Urinary bladder (tissue), 4 donors: Measurements from ENCODE around the gene ZNF70. TPM values are rescaled to one million over a fixed set of nuclear protein-coding genes. Genes with fewer than 3 reads are reported as not detected.

Experiments used
- DNase-seq: peaks from one replicate; pipeline ENCODE4 v3.0.0-alpha.2; 2015; ENCODE audit errors: extremely low spot score
- H3K27ac ChIP-seq: one replicate; pipeline ENCODE4 v1.5.1; 2013; ENCODE audit warnings: low read depth, mild to moderate bottlenecking, moderate library complexity
- H3K36me3 ChIP-seq: one replicate; pipeline ENCODE4 v1.6.1; 2013; ENCODE audit warnings: mild to moderate bottlenecking, moderate library complexity; ENCODE audit not compliant: insufficient read depth
- H3K4me1 ChIP-seq: one replicate; pipeline ENCODE4 v1.6.1; 2013; ENCODE audit warnings: mild to moderate bottlenecking, moderate library complexity; ENCODE audit not compliant: insufficient read depth
- H3K4me3 ChIP-seq: one replicate; pipeline ENCODE4 v1.5.1; 2013; ENCODE audit warnings: low read depth, low read length
- WGBS: extraction: QIAGEN DNeasy Blood & Tissue Kit; methylation state at CpG from one replicate; pipeline ENCODE4 v1.1.7; 2013; 5-methylcytosine and 5-hydroxymethylcytosine counted together
- polyA plus RNA-seq: library from polyadenylated mRNA; stranded (reverse); fragments of 200-250 nt; gene quantifications from one replicate; pipeline ENCODE4 v1.2.3, GENCODE V29; 2013
- total RNA-seq: library from RNA; depleted of rRNA; stranded (reverse); fragments of >200 nt; gene quantifications from one replicate; pipeline ENCODE4 v1.2.3, GENCODE V29; 2014
- donor health status: healthy with polysubstance abuse.
- donor health status: healthy.

The ZNF70 gene
- total and polyA plus RNA-seq, 2 donors: 1.6 to 9.9 TPM

DNA sequence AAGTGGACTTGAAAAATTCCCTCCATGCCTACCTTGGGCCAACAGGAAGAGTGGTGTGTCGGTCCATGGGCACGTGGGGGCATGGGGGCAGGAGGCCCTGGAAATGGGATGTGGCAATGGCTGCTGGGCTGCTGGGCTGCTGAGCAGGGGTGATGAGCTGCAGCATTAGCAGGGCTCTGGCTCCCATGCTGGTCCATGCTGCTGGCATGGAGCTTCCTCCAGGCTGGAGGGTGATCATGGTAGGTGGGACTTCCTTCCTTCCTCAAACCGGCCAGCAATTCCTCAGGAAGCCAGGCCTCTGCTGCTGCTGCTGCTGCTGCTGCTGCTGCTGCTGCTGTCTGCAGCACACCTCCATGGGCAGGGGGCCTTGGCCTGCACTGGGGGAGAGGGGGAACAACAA is 55.8 kb downstream of the ZNF70 start:
- H3K4me1 ChIP-seq: no peaks in the 10 kb centered on the region
- H3K4me3 ChIP-seq: no peak overlapping the region
- no peak overlapping the region for H3K27ac ChIP-seq
- 78% methylated on average over 3 of the region's 3 CpGs for WGBS
- DNase-seq: no peak
- H3K36me3 ChIP-seq: no peaks in the 10 kb centered on the region

DNA sequence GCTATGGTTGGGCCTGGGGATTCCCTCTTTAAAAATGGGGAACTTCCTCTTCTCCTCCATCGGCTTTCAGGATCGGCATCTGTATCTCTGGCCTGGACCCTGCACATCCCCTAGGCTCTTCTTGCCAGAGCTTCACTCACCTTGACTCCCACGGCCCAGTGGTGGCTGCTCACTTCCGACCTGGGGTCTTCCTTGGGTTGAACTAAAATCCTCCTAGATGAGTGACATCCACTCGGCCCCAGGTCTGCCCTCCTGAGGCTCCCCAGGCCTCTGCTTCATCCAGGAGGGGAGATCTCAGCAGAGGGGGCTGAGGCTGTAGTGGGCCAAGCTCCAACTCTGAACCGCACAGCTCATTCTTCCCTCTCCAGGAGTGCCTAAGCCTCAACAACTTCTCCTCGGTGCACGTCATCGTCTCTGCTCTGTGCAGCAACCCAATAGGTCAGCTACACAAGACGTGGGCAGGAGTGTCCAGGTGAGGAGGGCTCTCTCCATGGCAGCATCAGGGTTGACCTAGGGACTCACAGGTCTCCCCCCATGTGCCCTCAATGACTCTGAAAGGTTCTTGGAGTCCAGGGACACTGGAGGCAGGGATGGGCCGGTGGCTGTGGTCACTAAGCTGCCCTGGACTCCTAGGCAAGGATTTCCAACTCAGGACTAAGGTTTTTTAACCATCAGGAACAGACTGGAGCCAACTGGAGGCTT is 56.8 kb downstream of the ZNF70 start:
- DNase-seq: no peak
- no peaks in the 10 kb centered on the region for H3K4me1 ChIP-seq
- WGBS: 88% methylated on average over 11 of the region's 11 CpGs
- no peak overlapping the region for H3K27ac ChIP-seq
- H3K36me3 ChIP-seq: no peaks in the 10 kb centered on the region
- H3K4me3 ChIP-seq: no peak overlapping the region

DNA sequence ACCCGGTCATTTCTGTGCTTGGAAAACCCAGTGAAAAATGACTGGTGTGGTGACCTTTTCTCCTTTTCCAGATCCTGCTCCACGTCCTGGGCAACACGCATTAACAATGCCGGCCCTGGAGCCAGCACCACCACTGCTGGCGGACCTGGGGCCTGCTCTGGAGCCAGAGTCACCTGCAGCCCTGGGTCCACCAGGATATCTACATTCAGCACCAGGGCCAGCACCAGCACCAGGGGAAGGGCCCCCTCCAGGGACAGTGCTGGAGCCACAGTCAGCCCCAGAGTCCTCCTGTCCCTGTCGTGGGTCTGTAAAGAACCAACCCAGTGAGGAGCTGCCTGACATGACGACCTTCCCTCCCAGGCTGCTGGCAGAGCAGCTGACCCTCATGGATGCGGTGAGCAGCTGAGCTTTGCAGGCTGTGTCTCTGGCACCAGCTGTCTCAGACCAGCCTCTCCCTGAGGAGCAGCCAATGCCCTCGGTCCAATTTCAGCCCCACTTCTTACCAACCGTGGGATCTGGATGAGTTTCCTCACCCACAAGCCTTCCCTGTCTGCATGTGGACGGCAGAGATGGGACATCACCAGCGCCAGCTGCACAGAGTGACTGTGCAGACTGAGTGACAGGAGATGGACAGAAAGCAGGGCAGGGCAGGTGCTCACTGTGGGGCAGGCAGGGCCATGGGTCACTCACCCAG is 58.2 kb downstream of the ZNF70 start:
- H3K27ac ChIP-seq: no peak overlapping the region
- no peaks in the 10 kb centered on the region for H3K4me1 ChIP-seq
- H3K36me3 ChIP-seq: no peaks in the 10 kb centered on the region
- 92% methylated on average over 12 of the region's 12 CpGs for WGBS
- H3K4me3 ChIP-seq: no peak overlapping the region
- no peak for DNase-seq

DNA sequence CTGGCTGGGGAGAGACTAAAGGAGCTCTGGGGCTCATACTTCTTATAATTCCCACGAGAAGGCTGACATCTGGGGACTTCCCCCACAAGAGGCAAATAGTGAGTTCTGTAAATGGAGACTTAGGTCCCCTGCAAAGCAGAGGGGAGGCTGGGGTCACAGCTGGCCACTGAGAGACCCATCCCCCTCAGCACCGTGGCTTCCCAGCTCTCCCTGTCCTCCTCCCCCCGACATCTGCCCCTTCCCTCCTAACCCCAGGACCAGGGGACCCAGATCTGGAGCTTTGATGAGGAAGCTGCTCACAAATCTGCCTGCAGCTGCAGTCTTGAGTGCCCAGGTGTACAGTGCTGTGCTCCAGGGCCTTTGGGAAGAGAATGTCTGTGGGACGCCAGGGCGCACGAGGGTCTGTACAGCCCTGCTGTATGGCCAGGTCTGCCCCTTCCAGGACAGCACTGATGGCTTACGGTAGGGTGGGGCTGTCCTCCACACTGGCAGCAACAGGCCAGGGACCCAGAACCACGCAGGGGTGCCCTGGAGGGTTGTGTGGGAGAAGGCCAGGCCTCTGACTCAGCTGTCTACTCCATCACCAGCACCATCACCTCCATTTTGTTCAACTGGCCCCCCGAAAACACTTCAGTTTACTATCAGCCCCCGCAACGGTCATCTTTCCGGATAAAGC is 59.0 kb downstream of the ZNF70 start:
- no peaks in the 10 kb centered on the region for H3K36me3 ChIP-seq
- no peaks in the 10 kb centered on the region for H3K4me1 ChIP-seq
- H3K27ac ChIP-seq: no peak overlapping the region
- no peak overlapping the region for H3K4me3 ChIP-seq
- WGBS: 91% methylated on average over 12 of the region's 12 CpGs
- no peak for DNase-seq

DNA sequence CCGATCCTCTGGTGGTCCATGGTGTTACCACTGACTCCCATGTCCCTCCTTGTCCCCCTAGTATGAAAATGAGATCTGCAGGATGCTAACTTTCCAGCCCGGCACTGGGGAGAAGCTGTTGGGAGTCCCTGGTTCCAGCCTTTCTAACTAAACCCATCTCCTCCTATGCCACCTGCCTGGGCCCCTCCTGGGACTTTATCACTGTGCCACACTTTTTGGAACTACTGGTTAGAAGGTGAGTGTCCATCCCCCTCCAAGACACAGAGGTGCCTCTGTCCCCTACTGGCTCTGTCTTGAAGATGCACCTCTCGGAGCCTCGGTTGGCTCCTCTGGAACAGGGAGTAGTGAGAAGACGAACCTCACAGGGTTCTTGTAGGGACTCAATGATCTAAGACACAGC is 60.2 kb downstream of the ZNF70 start, which contains the start of gene RGL4:
RGL4 (plus strand) TSS at position 301 of the 400 bp plus-strand sequence. CDS start 1,018 bp downstream, outside the sequence.
- no peak for DNase-seq
- Histone ChIP-seq H3K4me3 (no peak within 1 kb of the TSS), H3K4me1 (no peaks in the 10 kb centered on the region), H3K36me3 (no peaks in the 10 kb centered on the region), H3K27ac (no peak within 1 kb of the TSS)
- 94% methylated on average over 5 of the region's 5 CpGs for WGBS

DNA sequence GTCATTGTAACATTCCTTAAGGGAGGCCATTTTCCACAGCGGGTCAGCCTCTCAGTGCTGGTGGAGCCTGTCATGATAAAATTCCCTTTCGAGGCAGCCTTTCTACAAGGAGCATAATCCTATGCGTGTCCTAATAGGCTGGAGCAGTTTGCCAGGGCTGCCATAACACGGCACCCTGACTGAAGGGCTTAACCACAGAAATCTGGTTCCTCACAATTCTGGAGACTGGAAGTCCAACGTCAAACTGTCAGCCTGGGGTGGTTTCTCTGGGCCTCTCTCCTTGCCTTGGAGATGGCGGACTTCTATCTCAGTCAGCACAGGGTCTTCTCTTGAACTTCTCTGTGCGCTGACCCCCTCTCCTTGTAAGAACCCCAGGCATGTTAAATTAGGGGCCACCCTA is 61.5 kb downstream of the ZNF70 start:
- H3K4me1 ChIP-seq: no peaks in the 10 kb centered on the region
- H3K36me3 ChIP-seq: no peaks in the 10 kb centered on the region
- H3K4me3 ChIP-seq: no peak overlapping the region
- no peak overlapping the region for H3K27ac ChIP-seq
- 89% methylated on average over 7 of the region's 7 CpGs for WGBS
- no peak for DNase-seq

Other genes starting within 250 kb of the ZNF70 start
- gene IGLL1, start 170.8 kb downstream of the ZNF70 start, total RNA-seq: not detected
- gene IGLL1, start 170.8 kb downstream of the ZNF70 start, polyA plus RNA-seq: not detected
- 0.48 TPM for gene DRICH1, start 118.8 kb downstream of the ZNF70 start, total RNA-seq
- gene DRICH1, start 118.8 kb downstream of the ZNF70 start, polyA plus RNA-seq: 0.06 TPM
- gene RGL4, start 60.1 kb downstream of the ZNF70 start, total RNA-seq: not detected
- 0.32 TPM for gene RGL4, start 60.1 kb downstream of the ZNF70 start, polyA plus RNA-seq
- not detected for gene VPREB3, start 3.3 kb upstream of the ZNF70 start, total RNA-seq
- not detected for gene VPREB3, start 3.3 kb upstream of the ZNF70 start, polyA plus RNA-seq
- 0.63 TPM for gene C22orf15, start 11.9 kb upstream of the ZNF70 start, total RNA-seq
- 0.82 TPM for gene C22orf15, start 11.9 kb upstream of the ZNF70 start, polyA plus RNA-seq
- 3.6 TPM for gene CHCHD10, start 16.9 kb upstream of the ZNF70 start, total RNA-seq
- gene CHCHD10, start 16.9 kb upstream of the ZNF70 start, polyA plus RNA-seq: 69.8 TPM
- 7.3 TPM for gene MMP11, start 21.7 kb upstream of the ZNF70 start, total RNA-seq
- 5.6 TPM for gene MMP11, start 21.7 kb upstream of the ZNF70 start, polyA plus RNA-seq
- gene SMARCB1, start 35.9 kb upstream of the ZNF70 start, total RNA-seq: 16.7 TPM
- gene SMARCB1, start 35.9 kb upstream of the ZNF70 start, polyA plus RNA-seq: 47.9 TPM
- 0.74 TPM for gene DERL3, start 87.9 kb upstream of the ZNF70 start, total RNA-seq
- 0.98 TPM for gene DERL3, start 87.9 kb upstream of the ZNF70 start, polyA plus RNA-seq
- gene SLC2A11, start 106.8 kb upstream of the ZNF70 start, total RNA-seq: 13.0 TPM
- gene SLC2A11, start 106.8 kb upstream of the ZNF70 start, polyA plus RNA-seq: 12.0 TPM
- gene MIF, start 143.3 kb upstream of the ZNF70 start, total RNA-seq: 70.1 TPM
- gene MIF, start 143.3 kb upstream of the ZNF70 start, polyA plus RNA-seq: 528 TPM
- 2.1 TPM for gene GSTT2B, start 210.1 kb upstream of the ZNF70 start, total RNA-seq
- gene GSTT2B, start 210.1 kb upstream of the ZNF70 start, polyA plus RNA-seq: 30.4 TPM
- 3.0 TPM for gene DDTL, start 215.8 kb upstream of the ZNF70 start, total RNA-seq
- gene DDTL, start 215.8 kb upstream of the ZNF70 start, polyA plus RNA-seq: 6.3 TPM
- gene DDT, start 223.3 kb upstream of the ZNF70 start, total RNA-seq: 71.1 TPM
- gene DDT, start 223.3 kb upstream of the ZNF70 start, polyA plus RNA-seq: 232 TPM
- gene GSTT2, start 229.0 kb upstream of the ZNF70 start, total RNA-seq: not detected
- gene GSTT2, start 229.0 kb upstream of the ZNF70 start, polyA plus RNA-seq: 5.7 TPM